ENCODE results near the gene FHL5.
"Not testable (repeated sequence)": the region's sequence is repeated elsewhere in the genome, so short reads cannot be mapped to it uniquely, and the experiment has no call there.

The FHL5 gene

GRCh38 chr6:96613291-96613999 lies 50.5 kb downstream of the FHL5 start:
- Histone ChIP-seq H3K4me3 (ENCODE audit: low read depth, low read length) (no peak overlapping the region), H3K36me3 (no peaks in the 10 kb centered on the region), H3K9me3 (no peaks in the 10 kb centered on the region), H3K27me3 (no peaks in the 10 kb centered on the region), H3K4me1 (no peaks in the 10 kb centered on the region)
- no peak for DNase-seq
- TF ChIP-seq CTCF (IDR thresholded peaks at IDR 0.05; ENCODE audit: low read depth, low read length), result no peak

- H3K9me3 ChIP-seq, result no peaks in the 10 kb centered on the region
- no peak for DNase-seq
These were observed 57.9 kb downstream of the FHL5 start for GRCh38 chr6:96620851-96621250.

GRCh38 chr6:96621983-96622382 lies 59.1 kb downstream of the FHL5 start:
- no peak for DNase-seq
- H3K9me3 ChIP-seq, result no peaks in the 10 kb centered on the region
- no peaks in the 10 kb centered on the region for H3K4me1 ChIP-seq
- TF ChIP-seq CTCF (IDR thresholded peaks at IDR 0.05; ENCODE audit: low read depth, low read length), result no peak
- no peaks in the 10 kb centered on the region for H3K36me3 ChIP-seq
- no peaks in the 10 kb centered on the region for H3K27me3 ChIP-seq
- H3K4me3 ChIP-seq (ENCODE audit: low read depth, low read length), result no peak overlapping the region

More at GRCh38 chr6:96620851-96621250, 57.9 kb downstream of the FHL5 start:
- no peak for TF ChIP-seq CTCF (IDR thresholded peaks at IDR 0.05; ENCODE audit: low read depth, low read length)
- Histone ChIP-seq H3K36me3 (no peaks in the 10 kb centered on the region), H3K4me3 (ENCODE audit: low read depth, low read length) (no peak overlapping the region), H3K27me3 (no peaks in the 10 kb centered on the region), H3K4me1 (no peaks in the 10 kb centered on the region)

GRCh38 chr6:96624957-96625356 lies 62.0 kb downstream of the FHL5 start:
- H3K4me3 ChIP-seq (ENCODE audit: low read depth, low read length), result no peak overlapping the region
- no peaks in the 10 kb centered on the region for H3K36me3 ChIP-seq
- no peaks in the 10 kb centered on the region for H3K9me3 ChIP-seq
- DNase-seq, result no peak
- H3K4me1 ChIP-seq, result no peaks in the 10 kb centered on the region
- H3K27me3 ChIP-seq, result no peaks in the 10 kb centered on the region
- TF ChIP-seq CTCF (IDR thresholded peaks at IDR 0.05; ENCODE audit: low read depth, low read length), result no peak

GRCh38 chr6:96626759-96627364 lies 63.9 kb downstream of the FHL5 start:
- Histone ChIP-seq H3K27me3 (no peaks in the 10 kb centered on the region), H3K4me3 (ENCODE audit: low read depth, low read length) (no peak overlapping the region), H3K36me3 (no peaks in the 10 kb centered on the region), H3K9me3 (no peaks in the 10 kb centered on the region), H3K4me1 (no peaks in the 10 kb centered on the region)
- DNase-seq, result no peak
- no peak for TF ChIP-seq CTCF (IDR thresholded peaks at IDR 0.05; ENCODE audit: low read depth, low read length)

GRCh38 chr6:96631248-96631647 lies 68.3 kb downstream of the FHL5 start:
- Histone ChIP-seq H3K9me3 (no peaks in the 10 kb centered on the region), H3K4me3 (ENCODE audit: low read depth, low read length) (no peak overlapping the region), H3K27me3 (no peaks in the 10 kb centered on the region), H3K36me3 (no peaks in the 10 kb centered on the region), H3K4me1 (no peaks in the 10 kb centered on the region)
- no peak for DNase-seq
- no peak for TF ChIP-seq CTCF (IDR thresholded peaks at IDR 0.05; ENCODE audit: low read depth, low read length)

GRCh38 chr6:96637979-96638378 lies 75.1 kb downstream of the FHL5 start:
- H3K27me3 ChIP-seq; H3K36me3 ChIP-seq; DNase-seq; H3K4me3 ChIP-seq (ENCODE audit: low read depth, low read length); H3K4me1 ChIP-seq; H3K9me3 ChIP-seq: not testable (repeated sequence)
